Measurements from ENCODE around the gene ANGPT4.

DNA sequence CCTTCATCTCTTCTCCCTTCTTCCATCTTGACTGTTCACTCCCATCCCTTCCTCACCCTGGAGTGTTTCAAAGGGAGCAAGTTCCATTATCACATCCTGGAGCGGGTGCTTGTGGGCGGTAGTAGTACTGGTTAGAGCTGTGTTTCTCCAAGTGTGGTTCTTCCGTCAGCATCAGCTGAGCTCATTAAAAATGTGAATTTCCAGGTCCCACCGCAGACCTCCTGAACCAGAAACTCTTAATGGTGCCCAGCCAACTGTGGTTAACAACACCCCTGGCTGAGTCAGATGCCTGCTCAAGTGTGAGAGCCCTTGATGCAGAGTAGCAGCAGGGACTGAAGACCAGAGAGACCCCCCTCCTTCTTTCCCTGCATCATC is 24.4 kb downstream of the ANGPT4 start:
- TF ChIP-seq, protein P1, sequence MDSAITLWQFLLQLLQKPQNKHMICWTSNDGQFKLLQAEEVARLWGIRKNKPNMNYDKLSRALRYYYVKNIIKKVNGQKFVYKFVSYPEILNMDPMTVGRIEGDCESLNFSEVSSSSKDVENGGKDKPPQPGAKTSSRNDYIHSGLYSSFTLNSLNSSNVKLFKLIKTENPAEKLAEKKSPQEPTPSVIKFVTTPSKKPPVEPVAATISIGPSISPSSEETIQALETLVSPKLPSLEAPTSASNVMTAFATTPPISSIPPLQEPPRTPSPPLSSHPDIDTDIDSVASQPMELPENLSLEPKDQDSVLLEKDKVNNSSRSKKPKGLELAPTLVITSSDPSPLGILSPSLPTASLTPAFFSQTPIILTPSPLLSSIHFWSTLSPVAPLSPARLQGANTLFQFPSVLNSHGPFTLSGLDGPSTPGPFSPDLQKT (CRISPR knock-in tag; IDR thresholded peaks at IDR 0.05; ENCODE audit: borderline replicate concordance): no peak
- no peak for TF ChIP-seq POLR2A (IDR thresholded peaks at IDR 0.05; ENCODE audit: insufficient read depth in 1 of 2, low read depth in 2 of 2, low read length in 2 of 2)
- TF ChIP-seq RFX5 (IDR thresholded peaks at IDR 0.05; ENCODE audit: low read depth, low read length): no peak
- TF ChIP-seq ADNP (CRISPR knock-in tag; IDR thresholded peaks at IDR 0.05): no peak
- TF ChIP-seq, protein P2, sequence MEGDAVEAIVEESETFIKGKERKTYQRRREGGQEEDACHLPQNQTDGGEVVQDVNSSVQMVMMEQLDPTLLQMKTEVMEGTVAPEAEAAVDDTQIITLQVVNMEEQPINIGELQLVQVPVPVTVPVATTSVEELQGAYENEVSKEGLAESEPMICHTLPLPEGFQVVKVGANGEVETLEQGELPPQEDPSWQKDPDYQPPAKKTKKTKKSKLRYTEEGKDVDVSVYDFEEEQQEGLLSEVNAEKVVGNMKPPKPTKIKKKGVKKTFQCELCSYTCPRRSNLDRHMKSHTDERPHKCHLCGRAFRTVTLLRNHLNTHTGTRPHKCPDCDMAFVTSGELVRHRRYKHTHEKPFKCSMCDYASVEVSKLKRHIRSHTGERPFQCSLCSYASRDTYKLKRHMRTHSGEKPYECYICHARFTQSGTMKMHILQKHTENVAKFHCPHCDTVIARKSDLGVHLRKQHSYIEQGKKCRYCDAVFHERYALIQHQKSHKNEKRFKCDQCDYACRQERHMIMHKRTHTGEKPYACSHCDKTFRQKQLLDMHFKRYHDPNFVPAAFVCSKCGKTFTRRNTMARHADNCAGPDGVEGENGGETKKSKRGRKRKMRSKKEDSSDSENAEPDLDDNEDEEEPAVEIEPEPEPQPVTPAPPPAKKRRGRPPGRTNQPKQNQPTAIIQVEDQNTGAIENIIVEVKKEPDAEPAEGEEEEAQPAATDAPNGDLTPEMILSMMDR (CRISPR knock-in tag; IDR thresholded peaks at IDR 0.05): no peak
- TF ChIP-seq SRSF1 (optimal IDR thresholded peaks at IDR 0.05; ENCODE audit: low read depth, low read length): no peak
- no peak for TF ChIP-seq ATF1 (CRISPR knock-in tag; IDR thresholded peaks at IDR 0.05)
- no peak for TF ChIP-seq MAF1 (CRISPR knock-in tag; IDR thresholded peaks at IDR 0.05; ENCODE audit: borderline replicate concordance)
- TF ChIP-seq ZKSCAN1 (IDR thresholded peaks at IDR 0.05; ENCODE audit: low read length): no peak
- no peak for TF ChIP-seq RBAK (CRISPR knock-in tag; IDR thresholded peaks at IDR 0.05)
- TF ChIP-seq, protein P3, sequence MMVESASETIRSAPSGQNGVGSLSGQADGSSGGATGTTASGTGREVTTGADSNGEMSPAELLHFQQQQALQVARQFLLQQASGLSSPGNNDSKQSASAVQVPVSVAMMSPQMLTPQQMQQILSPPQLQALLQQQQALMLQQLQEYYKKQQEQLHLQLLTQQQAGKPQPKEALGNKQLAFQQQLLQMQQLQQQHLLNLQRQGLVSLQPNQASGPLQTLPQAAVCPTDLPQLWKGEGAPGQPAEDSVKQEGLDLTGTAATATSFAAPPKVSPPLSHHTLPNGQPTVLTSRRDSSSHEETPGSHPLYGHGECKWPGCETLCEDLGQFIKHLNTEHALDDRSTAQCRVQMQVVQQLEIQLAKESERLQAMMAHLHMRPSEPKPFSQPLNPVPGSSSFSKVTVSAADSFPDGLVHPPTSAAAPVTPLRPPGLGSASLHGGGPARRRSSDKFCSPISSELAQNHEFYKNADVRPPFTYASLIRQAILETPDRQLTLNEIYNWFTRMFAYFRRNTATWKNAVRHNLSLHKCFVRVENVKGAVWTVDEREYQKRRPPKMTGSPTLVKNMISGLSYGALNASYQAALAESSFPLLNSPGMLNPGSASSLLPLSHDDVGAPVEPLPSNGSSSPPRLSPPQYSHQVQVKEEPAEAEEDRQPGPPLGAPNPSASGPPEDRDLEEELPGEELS (CRISPR knock-in tag; IDR thresholded peaks at IDR 0.05): no peak
- no peak for TF ChIP-seq NCOA1 (CRISPR knock-in tag; IDR thresholded peaks at IDR 0.05)
